Lung (tissue), 12 donors: ENCODE measurements around the gene SVOP. TPM values are rescaled to one million over a fixed set of nuclear protein-coding genes. Genes with fewer than 3 reads are reported as not detected.

ENCODE experiments used
- ATAC-seq: fragments of 200-7000 bp; cut with Tn5 transposase; one replicate; pipeline ENCODE4 v1.9.1; 2020; ENCODE audit warnings: moderate number of reproducible peaks; ENCODE audit not compliant: insufficient read depth, low FRiP score
- DNase-seq, 3 donors: peaks; one replicate each; pipeline ENCODE4 v3.0.0-alpha.2; 2013 to 2017
- H3K27ac ChIP-seq, 2 donors: one replicate each; pipeline ENCODE4 v1.5.1; 2013; ENCODE audit warnings: mild to moderate bottlenecking in 2 of 2, moderate library complexity in 2 of 2, control low read depth in 1 of 2, inconsistent platforms in 1 of 2, low read depth in 1 of 2, low read length in 1 of 2
- H3K27me3 ChIP-seq, 3 donors: one replicate each; pipeline ENCODE4 v1.5.1; 2013; ENCODE audit warnings: low read length in 2 of 3; ENCODE audit not compliant: control insufficient read depth in 3 of 3, insufficient read depth in 3 of 3
- H3K36me3 ChIP-seq, 4 donors: one replicate each; pipeline ENCODE4 v1.5.1; 2013; ENCODE audit warnings: low read length in 4 of 4, mild to moderate bottlenecking in 1 of 4, moderate library complexity in 1 of 4; ENCODE audit not compliant: control insufficient read depth in 4 of 4, insufficient read depth in 4 of 4
- H3K4me1 ChIP-seq, 5 donors: one replicate each; pipeline ENCODE4 v1.5.1; 2013; ENCODE audit warnings: low read length in 5 of 5, mild to moderate bottlenecking in 2 of 5, moderate library complexity in 1 of 5; ENCODE audit not compliant: control insufficient read depth in 5 of 5, insufficient read depth in 5 of 5
- H3K4me3 ChIP-seq: one replicate; pipeline ENCODE4 v1.5.1; 2013; ENCODE audit warnings: mild to moderate bottlenecking, control low read depth, moderate library complexity
- H3K9ac ChIP-seq, 2 donors: one replicate each; pipeline ENCODE4 v1.5.1; 2013; ENCODE audit warnings: low read length in 2 of 2, control low read depth in 1 of 2; ENCODE audit not compliant: insufficient read depth in 1 of 2
- H3K9me3 ChIP-seq, 4 donors: one replicate each; pipeline ENCODE4 v1.5.1; 2013; ENCODE audit warnings: low read length in 3 of 4, mild to moderate bottlenecking in 1 of 4, moderate library complexity in 1 of 4; ENCODE audit not compliant: control insufficient read depth in 4 of 4, insufficient read depth in 3 of 4
- CTCF ChIP-seq: IDR thresholded peaks from 2 replicates; pipeline ENCODE4 v1.5.1; 2012; ENCODE audit warnings: mild to moderate bottlenecking; ENCODE audit errors: control extremely low read depth, extremely low read depth
- whole genome bisulfite sequencing, 2 donors: extraction: QIAGEN DNeasy Blood & Tissue Kit; methylation state at CpG; one replicate each; pipeline ENCODE4 v1.1.7; 2013; 5-methylcytosine and 5-hydroxymethylcytosine counted together
- polyA plus RNA-seq, 2 donors: library from polyadenylated mRNA; stranded (reverse); fragments of 200-250 nt; gene quantifications; one replicate each; pipeline ENCODE4 v1.2.1, GENCODE V29; 2013
- total RNA-seq, 2 donors: library from RNA; depleted of rRNA in 1 of 2; stranded (reverse); fragments of >200 nt in 1 of 2; gene quantifications; one replicate each; pipeline ENCODE4 v1.2.1, GENCODE V29; 2014 to 2021
- donor health status: control.
- donor health status: control.
- donor health status: Bipolar disorder and iron deficiency.
- donor health status: healthy.
- donor health status: DM: yes; HTN: yes; CAD: no.

SVOP gene
- total and polyA plus RNA-seq, 4 donors: 0.11 TPM; not detected in 3

GRCh38 chr12:109016016-109016415 is 4.9 kb downstream of the SVOP start:
- peaks cover 0 to 4% (median 0%) of the 10 kb centered on the region in 5 donors for H3K4me1 ChIP-seq
- no peak for TF ChIP-seq CTCF
- no peak overlapping the region for H3K27ac ChIP-seq
- 84% methylated on average over 8 of the region's 8 CpGs for WGBS, 2 donors
- H3K36me3 ChIP-seq: no peaks in the 10 kb centered on the region
- H3K9me3 ChIP-seq: peaks cover 0 to 2% (median 0%) of the 10 kb centered on the region in 4 donors
- no peaks in the 10 kb centered on the region for H3K27me3 ChIP-seq
- H3K9ac ChIP-seq: no peak overlapping the region
- DNase-seq: no peak
- H3K4me3 ChIP-seq: no peak overlapping the region
- no peak for ATAC-seq

GRCh38 chr12:109014984-109015765 is 5.7 kb downstream of the SVOP start:
- WGBS, 2 donors: 88 to 91% methylated on average over 6 of the region's 6 CpGs
- no peak for ATAC-seq
- Histone ChIP-seq H3K4me1 (no peaks in the 10 kb centered on the region), H3K27me3 (no peaks in the 10 kb centered on the region), H3K9ac (no peak overlapping the region), H3K27ac (no peak overlapping the region), H3K4me3 (no peak overlapping the region), H3K9me3 (peaks cover 0 to 2% (median 0%) of the 10 kb centered on the region in 4 donors), H3K36me3 (no peaks in the 10 kb centered on the region)
- no peak for DNase-seq
- TF ChIP-seq CTCF: no peak

GRCh38 chr12:109010259-109010658 is 10.6 kb downstream of the SVOP start:
- WGBS, 2 donors: 62 to 71% methylated on average over 2 of the region's 2 CpGs
- no peak overlapping the region for H3K4me3 ChIP-seq
- H3K4me1 ChIP-seq: no peaks in the 10 kb centered on the region
- no peaks in the 10 kb centered on the region for H3K36me3 ChIP-seq
- no peaks in the 10 kb centered on the region for H3K27me3 ChIP-seq
- H3K9me3 ChIP-seq: peaks cover 0 to 2% (median 0%) of the 10 kb centered on the region in 4 donors
- ATAC-seq (no peak), DNase-seq (no peak)
- TF ChIP-seq CTCF: no peak
- H3K27ac ChIP-seq: no peak overlapping the region
- H3K9ac ChIP-seq: no peak overlapping the region

GRCh38 chr12:109009766-109010165 is 11.1 kb downstream of the SVOP start:
- no peak for TF ChIP-seq CTCF
- peaks cover 0 to 2% (median 0%) of the 10 kb centered on the region in 4 donors for H3K9me3 ChIP-seq
- DNase-seq: no peak
- H3K36me3 ChIP-seq: no peaks in the 10 kb centered on the region
- ATAC-seq: no peak
- no peaks in the 10 kb centered on the region for H3K27me3 ChIP-seq
- no peaks in the 10 kb centered on the region for H3K4me1 ChIP-seq
- H3K4me3 ChIP-seq: no peak overlapping the region
- H3K9ac ChIP-seq: no peak overlapping the region
- no peak overlapping the region for H3K27ac ChIP-seq
- 85 to 96% methylated on average over 1 of the region's 1 CpG for WGBS, 2 donors
